K562 (cell line): ENCODE results near the gene C6orf89. TPM values are rescaled to one million over a fixed set of nuclear protein-coding genes. Genes with fewer than 3 reads are reported as not detected.
A peak's percentile ranks its signal among the peaks of the same experiment; 100 is the strongest.

Experiments
- CBFA2T2 ChIP-seq: fragments of 450-650 bp; conservative IDR thresholded peaks from 2 replicates; pipeline ENCODE4 v1.6.1; 2017; ENCODE audit warnings: mild to moderate bottlenecking
- CEBPB ChIP-seq: fragments of 450-650 bp; IDR thresholded peaks from 2 replicates; pipeline ENCODE4 v1.6.1; 2016; ENCODE audit warnings: missing genetic modification characterization, missing compliant biosample characterization
- DMBX1 ChIP-seq: fragments of 250-450 bp; sonication (Bioruptor Pico); IDR thresholded peaks from 2 replicates; pipeline ENCODE4 v1.8.0; 2022; ENCODE audit warnings: inconsistent platforms, mild to moderate bottlenecking, moderate library complexity, borderline replicate concordance
- GTF2B ChIP-seq: IDR thresholded peaks from 2 replicates; pipeline ENCODE4 v1.6.1; 2011; ENCODE audit not compliant: insufficient read length; ENCODE audit errors: extremely low read depth
- L3MBTL2 ChIP-seq: fragments of 450-650 bp; IDR thresholded peaks from 2 replicates; pipeline ENCODE4 v1.6.1; 2016; ENCODE audit warnings: mild to moderate bottlenecking, moderate library complexity
- LARP7 ChIP-seq: fragments of 450-650 bp; IDR thresholded peaks from 2 replicates; pipeline ENCODE4 v1.6.1; 2016
- MYC ChIP-seq, 2 experiments: fragments of 250-450 bp in 1 of 2; sonication (Bioruptor Pico) in 1 of 2; IDR thresholded peaks; 2 replicates each; pipeline versions ENCODE4 v1.5.1 to v1.6.1; 2012 to 2021; ENCODE audit warnings: low read depth in 2 of 2, borderline replicate concordance in 1 of 2, improper control_type of control experiment in 1 of 2, low read length in 1 of 2, mild to moderate bottlenecking in 1 of 2, moderate library complexity in 1 of 2
- NCOR1 ChIP-seq: fragments of 450-650 bp; IDR thresholded peaks from 2 replicates; pipeline ENCODE4 v1.6.1; 2016; ENCODE audit warnings: mild to moderate bottlenecking, moderate library complexity
- ZNF318 ChIP-seq, 2 experiments: fragments of 450-650 bp; IDR thresholded peaks; 2 replicates each; pipeline ENCODE4 v1.6.1; 2016; ENCODE audit warnings: mild to moderate bottlenecking in 2 of 2, borderline replicate concordance in 1 of 2, low read depth in 1 of 2, moderate library complexity in 1 of 2
- ZNF592 ChIP-seq: fragments of 450-650 bp; IDR thresholded peaks from 2 replicates; pipeline ENCODE4 v1.6.1; 2017; ENCODE audit warnings: antibody characterized with exemption, mild to moderate bottlenecking
- ZNF668 ChIP-seq: fragments of 250-450 bp; sonication (Bioruptor Pico); IDR thresholded peaks from 2 replicates; pipeline ENCODE4 v1.8.0; 2022; ENCODE audit warnings: mild to moderate bottlenecking, inconsistent platforms
- ZNF696 ChIP-seq: fragments of 250-450 bp; sonication (Bioruptor Pico); conservative IDR thresholded peaks from 2 replicates; pipeline ENCODE4 v1.4.0; 2020; ENCODE audit warnings: mild to moderate bottlenecking, moderate library complexity
- ZNF75A ChIP-seq: fragments of 450-650 bp; formaldehyde crosslinking; IDR thresholded peaks from 2 replicates; pipeline ENCODE4 v1.4.0; 2020; ENCODE audit warnings: mild to moderate bottlenecking
- polyA plus RNA-seq, 8 experiments: library from polyadenylated mRNA; depleted of rRNA in 4 of 8; stranded (reverse) in 5 of 8; unstranded in 3 of 8; fragments of >200 nt; fragmentation: Nextera tagmentation in 2 of 8; fragmentation: Illumina TruSeq in 1 of 8; extraction: Ambion mirVana in 2 of 8; extraction: Trizol in 1 of 8; gene quantifications; 2 replicates each; pipeline versions ENCODE4 v1.2.1 to v1.2.3, GENCODE V29; 2011 to 2014; ENCODE audit warnings: inconsistent platforms in 1 of 8, missing spikeins in 1 of 8
- total RNA-seq, 7 experiments: library from RNA; depleted of rRNA in 6 of 7; stranded (reverse); fragments of >200 nt in 6 of 7; fragmentation: Illumina TruSeq in 2 of 7; extraction: Trizol in 2 of 7; gene quantifications; 2 replicates each; pipeline versions ENCODE4 v1.2.1 to v1.2.3, GENCODE V29; 2011 to 2021; ENCODE audit warnings: low replicate concordance in 1 of 7

C6orf89 gene
- total and polyA plus RNA-seq, 9 of the 15 experiments (the other 6 are each of a cell fraction or from before 2014, with no cell fraction given), result 35.2 to 111 (median 58.5) TPM

- TF ChIP-seq ZNF318 (IDR thresholded peaks at IDR 0.05; ENCODE audit: borderline replicate concordance in 1 of 2, low read depth in 1 of 2) (no peak), ZNF696 (CRISPR knock-in tag) (no peak), LARP7 (no peak), NCOR1 (no peak), ZNF668 (CRISPR knock-in tag) (0 out of 2 replicates have a peak, but pooled peaks have one; percentile 61), CBFA2T2 (peak; percentile 52; the same call in 1 of the 2 replicates), CEBPB (tag) (0 out of 2 replicates have a peak, but pooled peaks have one; percentile 18), DMBX1 (CRISPR knock-in tag) (peak; percentile 35; the same call in 1 of the 2 replicates), ZNF592 (peak; percentile 58), ZNF75A (CRISPR knock-in tag) (no peak), MYC (IDR thresholded peaks at IDR 0.05; ENCODE audit: low read depth, low read length) (no peak), MYC (CRISPR knock-in tag; IDR thresholded peaks at IDR 0.05; ENCODE audit: borderline replicate concordance, low read depth) (no peak), GTF2B (no peak), L3MBTL2 (peak; percentile 37; the same call in 1 of the 2 replicates)
These were observed 21.8 kb upstream of the C6orf89 start (continued) for GRCh38 chr6:36863670-36864540.
